Heart left ventricle (tissue), 13 donors: ENCODE data around the gene ARHGAP24.

Experiments
- CTCF ChIP-seq, 12 donors: fragments of 200-600 bp; sonication (generic) in 4 of 12; IDR thresholded peaks; one replicate each; pipeline versions ENCODE4 v1.5.0 to v1.8.0; 2018 to 2022; ENCODE audit warnings: antibody characterized with exemption in 12 of 12, mild to moderate bottlenecking in 5 of 12
- POLR2A ChIP-seq, 2 donors: fragments of 450-650 bp; IDR thresholded peaks; one replicate each; pipeline ENCODE4 v1.6.1; 2017; ENCODE audit warnings: antibody characterized with exemption in 2 of 2, mild to moderate bottlenecking in 2 of 2, moderate library complexity in 2 of 2
- donor health status: ischemic (EF 13 %, LVEDD 7.1; RV severe dilation, severe dysfunction).
- donor health status: DM: no; HTN: yes; CAD: no.
- donor health status: DM: no; HTN: no; CAD: no.
- donor health status: ischemic (EF 25% LVEDD 6.9; RV normal size, moderate dysfunction).
- donor health status: ischemic (EF 25% LVEDD 5.7; RV mildly dilated, moderate dysfunction).
- donor health status: ischemic (EF 35%, LVEDD 5.7; RV mildly dilated, moderate dysfunction).
- donor health status: nonischemic (EF 11% LVEDD 7.7; RV severe dilation, severe dysfunction).
- donor health status: DM: yes; HTN: yes; CAD: no.
- donor health status: PGD.
- donor health status: ischemic (EF 29% LVEDD 5.4; RV normal size, mild dysfunction).
- donor health status: nonischemic (EF 23%, LVEDD 6.1; RV moderate dilation, normal function).

GRCh38 chr4:85966373-85966772, 491.4 kb downstream of the ARHGAP24 start:
- TF ChIP-seq CTCF (IDR thresholded peaks at IDR 0.05) (no peak), POLR2A (IDR thresholded peaks at IDR 0.05) (no peak)
